ENCODE results near the gene GRID1.

GRCh38 chr10:86192147-86192546, 174.4 kb downstream of the GRID1 start:
- TF ChIP-seq CTCF (IDR thresholded peaks at IDR 0.05 in 2 of 3, conservative IDR thresholded peaks at IDR 0.05 in 1 of 3; ENCODE audit: borderline replicate concordance in 1 of 3, insufficient read depth in 1 of 3, low read depth in 2 of 3, low read length in 2 of 3) (no peak), EZH2phosphoT487 (IDR thresholded peaks at IDR 0.05; ENCODE audit: borderline replicate concordance) (no peak), ATF3 (IDR thresholded peaks at IDR 0.05) (no peak), SIN3A (IDR thresholded peaks at IDR 0.05; ENCODE audit: low read depth) (no peak), CEBPB (IDR thresholded peaks at IDR 0.05; ENCODE audit: low read depth) (no peak), POLR2A (IDR thresholded peaks at IDR 0.05; ENCODE audit: borderline replicate concordance, extremely low read depth, insufficient read depth, insufficient read length) (no peak), EZH2 (IDR thresholded peaks at IDR 0.05) (no peak), CBX3 (IDR thresholded peaks at IDR 0.05; ENCODE audit: low read depth) (no peak), SRF (IDR thresholded peaks at IDR 0.05; ENCODE audit: low read depth) (no peak)

Measured in HCT116 (cell line).